HUES48 (cell line): ENCODE measurements around the gene STAT3.
"Not testable (repeated sequence)": the region's sequence is repeated elsewhere in the genome, so short reads cannot be mapped to it uniquely, and the experiment has no call there.

Experiments used
- H3K27ac ChIP-seq: one replicate; pipeline ENCODE4 v1.7.0; 2013; ENCODE audit warnings: low read depth, low read length, inconsistent platforms
- H3K27me3 ChIP-seq: 2 replicates; pipeline ENCODE4 v1.6.1; 2013; ENCODE audit warnings: mild to moderate bottlenecking, low read length; ENCODE audit not compliant: control insufficient read depth, insufficient read depth
- H3K36me3 ChIP-seq: 2 replicates; pipeline ENCODE4 v1.6.1; 2013; ENCODE audit warnings: low read length; ENCODE audit not compliant: control insufficient read depth, insufficient read depth
- H3K4me1 ChIP-seq: 2 replicates; pipeline ENCODE4 v1.6.1; 2013; ENCODE audit warnings: mild to moderate bottlenecking, low read length; ENCODE audit not compliant: control insufficient read depth, insufficient read depth
- H3K4me3 ChIP-seq: 2 replicates; pipeline ENCODE4 v1.5.1; 2013; ENCODE audit warnings: mild to moderate bottlenecking, low read depth, low read length
- H3K9ac ChIP-seq: 2 replicates; pipeline ENCODE4 v1.6.1; 2013; ENCODE audit warnings: mild to moderate bottlenecking, low read depth, low read length, moderate library complexity
- H3K9me3 ChIP-seq: 2 replicates; pipeline ENCODE4 v1.6.1; 2013; ENCODE audit warnings: low read length; ENCODE audit not compliant: control insufficient read depth, insufficient read depth

STAT3 gene

GRCh38 chr17:42378959-42379594 lies 9.2 kb downstream of the STAT3 start:
- no peaks in the 10 kb centered on the region for H3K36me3 ChIP-seq
- H3K9me3 ChIP-seq: no peaks in the 10 kb centered on the region
- no peak overlapping the region for H3K4me3 ChIP-seq
- H3K4me1 ChIP-seq: peaks cover 27% of the 10 kb centered on the region
- H3K27me3 ChIP-seq: no peaks in the 10 kb centered on the region
- peak overlapping the region; percentile 26; the same call in 1 of the 2 replicates for H3K9ac ChIP-seq
- H3K27ac ChIP-seq: peak overlapping the region; percentile 75

GRCh38 chr17:42378359-42378958 lies 9.8 kb downstream of the STAT3 start:
- H3K9me3 ChIP-seq: no peaks in the 10 kb centered on the region
- H3K27ac ChIP-seq: peak overlapping the region; percentile 75
- no peaks in the 10 kb centered on the region for H3K27me3 ChIP-seq
- no peak overlapping the region for H3K9ac ChIP-seq
- no peak overlapping the region for H3K4me3 ChIP-seq
- H3K36me3 ChIP-seq: no peaks in the 10 kb centered on the region
- peaks cover 27% of the 10 kb centered on the region for H3K4me1 ChIP-seq

GRCh38 chr17:42373896-42374295 lies 14.3 kb downstream of the STAT3 start:
- H3K27ac ChIP-seq: no peak overlapping the region
- peaks cover 6% of the 10 kb centered on the region; the same call in 1 of the 2 replicates for H3K36me3 ChIP-seq
- no peaks in the 10 kb centered on the region for H3K27me3 ChIP-seq
- H3K9me3 ChIP-seq: peaks cover 6% of the 10 kb centered on the region
- H3K4me1 ChIP-seq: peaks cover 12% of the 10 kb centered on the region
- no peak overlapping the region for H3K4me3 ChIP-seq
- no peak overlapping the region for H3K9ac ChIP-seq

GRCh38 chr17:42372142-42372541 lies 16.1 kb downstream of the STAT3 start:
- no peak overlapping the region for H3K9ac ChIP-seq
- no peak overlapping the region for H3K27ac ChIP-seq
- H3K9me3 ChIP-seq: peaks cover 6% of the 10 kb centered on the region
- no peak overlapping the region for H3K4me3 ChIP-seq
- H3K4me1 ChIP-seq: peaks cover 19% of the 10 kb centered on the region; the same call in 1 of the 2 replicates
- no peaks in the 10 kb centered on the region for H3K27me3 ChIP-seq
- peaks cover 6% of the 10 kb centered on the region; the same call in 1 of the 2 replicates for H3K36me3 ChIP-seq

GRCh38 chr17:42368797-42369561 lies 19.3 kb downstream of the STAT3 start:
- peaks cover 18% of the 10 kb centered on the region for H3K4me1 ChIP-seq
- not testable (repeated sequence) for H3K4me3 ChIP-seq, H3K27ac ChIP-seq, H3K27me3 ChIP-seq, H3K9ac ChIP-seq, H3K9me3 ChIP-seq, H3K36me3 ChIP-seq

- H3K27ac ChIP-seq, H3K27me3 ChIP-seq, H3K4me3 ChIP-seq, H3K36me3 ChIP-seq, H3K9ac ChIP-seq, H3K9me3 ChIP-seq: not testable (repeated sequence)
- H3K4me1 ChIP-seq: peaks cover 18% of the 10 kb centered on the region
Observed at GRCh38 chr17:42368310-42368709, 19.9 kb downstream of the STAT3 start.

GRCh38 chr17:42366176-42367023 lies 21.8 kb downstream of the STAT3 start:
- H3K27me3 ChIP-seq, H3K36me3 ChIP-seq, H3K9ac ChIP-seq, H3K27ac ChIP-seq, H3K9me3 ChIP-seq, H3K4me3 ChIP-seq: not testable (repeated sequence)
- H3K4me1 ChIP-seq: peaks cover 36% of the 10 kb centered on the region

- Histone ChIP-seq H3K27me3 (no peaks in the 10 kb centered on the region), H3K9me3 (no peaks in the 10 kb centered on the region), H3K27ac (no peak overlapping the region), H3K9ac (no peak overlapping the region), H3K4me3 (no peak overlapping the region), H3K4me1 (peaks cover 40% of the 10 kb centered on the region), H3K36me3 (no peaks in the 10 kb centered on the region)
Observed at GRCh38 chr17:42365136-42365535, 23.1 kb downstream of the STAT3 start.

GRCh38 chr17:42363767-42364585 lies 24.3 kb downstream of the STAT3 start:
- no peaks in the 10 kb centered on the region for H3K36me3 ChIP-seq
- peaks cover 40% of the 10 kb centered on the region for H3K4me1 ChIP-seq

GRCh38 chr17:42363231-42363630 lies 25.0 kb downstream of the STAT3 start:
- Histone ChIP-seq H3K36me3 (no peaks in the 10 kb centered on the region), H3K27me3 (no peaks in the 10 kb centered on the region), H3K4me3 (no peak overlapping the region), H3K9me3 (no peaks in the 10 kb centered on the region), H3K9ac (no peak overlapping the region), H3K27ac (no peak overlapping the region), H3K4me1 (peaks cover 40% of the 10 kb centered on the region)

More at GRCh38 chr17:42363767-42364585, 24.3 kb downstream of the STAT3 start:
- Histone ChIP-seq H3K9me3 (no peaks in the 10 kb centered on the region), H3K27ac (no peak overlapping the region), H3K27me3 (no peaks in the 10 kb centered on the region), H3K9ac (no peak overlapping the region), H3K4me3 (no peak overlapping the region)
